Measurements from ENCODE around the gene MRPL30. TPM values are rescaled to one million over a fixed set of nuclear protein-coding genes. Genes with fewer than 3 reads are reported as not detected.

MRPL30 gene
- total RNA-seq, 4 donors from 2014 or later, result 22.2 to 42.7 (median 26.2) TPM

GRCh38 chr2:99166218-99166617 is 14.8 kb upstream of the MRPL30 start:
- no peak for TF ChIP-seq CTCF (IDR thresholded peaks at IDR 0.05; ENCODE audit: low read depth)

DNA sequence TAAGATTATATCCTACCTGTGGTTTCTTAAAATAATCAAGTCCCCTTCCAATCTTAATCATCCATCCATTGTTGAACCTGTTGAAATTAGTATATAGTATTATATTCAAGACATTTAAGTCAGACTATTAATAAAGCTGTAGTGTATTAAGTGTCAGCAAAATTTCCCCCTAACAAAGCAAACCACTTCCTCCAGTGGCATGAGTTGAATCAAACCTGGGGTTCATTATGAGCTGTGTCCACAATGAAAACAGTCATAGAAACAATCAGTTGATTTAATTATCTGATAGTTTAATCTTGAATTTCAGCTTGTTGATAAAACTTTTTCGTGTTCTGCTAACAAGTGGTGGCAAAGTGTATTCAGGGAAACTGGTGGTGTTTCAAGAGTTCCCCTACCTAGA is 11.4 kb upstream of the MRPL30 start:
- TF ChIP-seq CTCF (IDR thresholded peaks at IDR 0.05; ENCODE audit: low read depth), result no peak

DNA sequence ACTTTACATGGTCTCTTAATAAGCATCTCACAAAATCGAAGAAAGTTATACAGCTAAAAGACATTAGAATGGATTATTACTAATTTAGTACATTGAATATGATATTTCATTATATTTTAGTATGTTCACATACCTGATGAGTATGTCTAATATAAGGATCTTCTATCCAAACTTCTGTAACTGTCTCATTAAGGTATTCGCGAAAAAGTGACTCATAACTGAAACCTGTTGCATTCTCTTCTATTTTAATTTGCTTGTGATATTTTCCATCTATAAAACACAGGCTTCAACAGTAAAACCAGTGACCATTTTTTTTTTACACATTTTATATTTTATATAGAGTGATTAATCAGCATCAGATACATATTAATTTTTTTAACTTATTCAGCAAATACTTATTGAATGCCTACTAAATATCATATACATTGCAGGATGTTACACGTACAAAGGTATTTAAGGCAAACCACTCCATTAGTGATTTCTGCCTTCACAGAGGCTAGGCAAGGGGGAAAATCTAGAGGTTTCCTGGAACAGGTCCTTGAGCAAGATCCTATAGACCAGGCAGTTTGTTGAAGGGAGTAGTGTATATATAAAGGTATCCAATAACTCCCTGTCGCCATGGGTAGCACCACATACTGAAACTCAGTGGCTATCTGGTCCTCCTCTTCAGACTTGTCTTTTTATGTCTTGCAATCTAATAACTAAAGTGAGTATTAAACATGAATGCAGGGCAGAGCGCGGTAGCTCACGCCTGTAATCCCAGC is 9.4 kb upstream of the MRPL30 start:
- no peak for TF ChIP-seq CTCF (IDR thresholded peaks at IDR 0.05; ENCODE audit: low read depth)

DNA sequence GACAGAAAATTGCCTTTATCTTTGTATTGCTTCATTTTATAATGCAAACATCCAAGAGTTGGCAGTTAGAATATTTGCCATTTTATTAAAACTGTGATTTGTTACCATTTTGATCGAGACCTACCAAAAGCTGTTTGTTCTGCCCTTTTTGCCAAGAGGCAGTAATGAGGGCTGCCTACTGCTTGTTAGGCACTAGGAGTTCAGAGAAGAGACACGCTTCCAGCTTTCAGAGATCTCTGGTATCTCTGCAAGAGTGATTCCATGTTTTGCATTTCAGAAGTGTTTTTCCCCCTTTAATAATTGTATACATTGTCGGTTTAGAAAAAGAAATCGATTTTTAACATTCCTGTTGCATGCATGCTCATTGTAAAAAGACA is 628 bp downstream of the MRPL30 start:
- TF ChIP-seq CTCF (IDR thresholded peaks at IDR 0.05; ENCODE audit: low read depth), result no peak

- no peak for TF ChIP-seq CTCF (IDR thresholded peaks at IDR 0.05; ENCODE audit: low read depth)
These were observed 2.0 kb downstream of the MRPL30 start for GRCh38 chr2:99183025-99183424.

GRCh38 chr2:99184811-99185210 is 3.8 kb downstream of the MRPL30 start:
- TF ChIP-seq CTCF (IDR thresholded peaks at IDR 0.05; ENCODE audit: low read depth), result no peak

DNA sequence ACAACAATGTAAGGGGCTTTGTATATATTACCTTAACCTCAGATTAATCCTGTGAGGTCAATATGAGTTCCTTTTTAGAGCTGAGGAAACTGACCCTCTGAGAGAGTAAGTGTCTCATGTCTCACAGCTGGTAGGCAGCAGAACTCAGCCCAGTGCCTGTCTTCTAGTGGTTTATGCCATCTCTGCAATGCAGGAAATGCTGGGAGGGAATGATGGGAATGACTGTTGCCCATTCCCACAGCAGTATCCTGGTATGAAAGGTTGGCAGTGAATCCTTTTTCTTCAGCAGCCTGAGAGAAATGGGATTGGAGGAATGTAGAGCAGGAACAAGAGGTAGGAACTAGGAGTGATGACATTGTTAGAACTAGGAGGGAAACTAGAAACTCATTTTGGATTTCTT is 6.0 kb downstream of the MRPL30 start:
- TF ChIP-seq CTCF (IDR thresholded peaks at IDR 0.05; ENCODE audit: low read depth), result no peak

All from subcutaneous adipose tissue (tissue), 4 donors.